PC-3 (cell line): ENCODE measurements around the gene HMGCS2.

Experiments used
- CTCF ChIP-seq: fragments of 300-600 bp; sonication (generic); conservative IDR thresholded peaks from 2 replicates; pipeline ENCODE4 v1.5.1; 2017; ENCODE audit warnings: antibody characterized with exemption, low read depth, mild to moderate bottlenecking, low read length
- EZH2 ChIP-seq: fragments of 300-600 bp; sonication (generic); IDR thresholded peaks from one replicate; pipeline ENCODE4 v1.6.1; 2017; ENCODE audit warnings: antibody characterized with exemption, mild to moderate bottlenecking, low read length; ENCODE audit not compliant: unreplicated experiment
- EZH2phosphoT487 ChIP-seq: fragments of 300-600 bp; sonication (generic); IDR thresholded peaks from 2 replicates; pipeline ENCODE4 v1.6.1; 2018; ENCODE audit warnings: mild to moderate bottlenecking, antibody characterized with exemption, low read length, borderline replicate concordance

DNA sequence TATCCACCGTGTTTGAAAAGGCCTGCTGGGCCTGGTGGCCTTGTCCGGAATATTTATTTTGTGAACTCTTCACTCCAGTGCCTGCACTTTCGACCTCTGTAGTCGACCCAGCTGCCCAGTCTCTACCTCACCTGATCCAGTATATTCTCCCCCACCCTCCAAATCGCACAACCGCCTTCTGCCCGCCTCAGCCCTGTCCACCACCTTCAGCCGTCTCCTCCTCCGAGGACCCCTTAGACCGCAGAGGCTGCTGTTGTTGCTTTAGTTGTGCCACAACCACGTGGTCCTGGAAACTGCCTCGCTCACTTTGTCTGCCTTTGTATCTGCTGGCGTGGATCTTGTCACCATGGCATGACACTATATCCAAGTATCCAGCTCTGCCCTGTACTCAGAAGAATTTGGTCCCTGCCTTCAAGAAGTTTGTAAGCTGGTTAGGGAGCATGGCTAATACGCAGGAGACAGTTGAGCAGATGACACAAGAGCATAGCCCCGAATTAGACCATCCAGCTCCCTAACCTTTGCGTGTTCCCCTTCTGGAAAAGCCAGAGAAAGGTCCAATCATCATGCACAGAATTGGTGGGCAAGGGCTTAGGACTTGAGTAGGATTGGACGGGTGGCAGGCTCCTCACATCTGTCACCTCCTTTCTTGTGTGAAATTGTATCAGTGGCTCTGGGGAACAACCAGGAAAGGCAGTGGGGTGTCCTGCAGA is 55.5 kb downstream of the HMGCS2 start:
- TF ChIP-seq CTCF (no peak), EZH2 (no peak), EZH2phosphoT487 (no peak)
